Measurements from ENCODE around the gene CHCHD10. TPM values are rescaled to one million over a fixed set of nuclear protein-coding genes. Genes with fewer than 3 reads are reported as not detected.

CHCHD10 gene
- total and polyA plus RNA-seq, 10 of the 15 experiments (the other 5 are each of a cell fraction or from before 2014, with no cell fraction given): 13.2 to 241 (median 128) TPM

GRCh38 chr22:23716811-23717801 lies 50.7 kb downstream of the CHCHD10 start (continued):
- peak; percentile 70 for TF ChIP-seq E4F1 (IDR thresholded peaks at IDR 0.05; ENCODE audit: borderline replicate concordance, partially characterized antibody)
- no peak for TF ChIP-seq ATF2 (IDR thresholded peaks at IDR 0.05; ENCODE audit: low read length)
- no peak for TF ChIP-seq CTCF (IDR thresholded peaks at IDR 0.05 in 2 of 3, conservative IDR thresholded peaks at IDR 0.05 in 1 of 3; ENCODE audit: control insufficient read depth in 2 of 3, extremely low read depth in 1 of 3, insufficient read depth in 1 of 3, low read depth in 3 of 3, low read length in 3 of 3)
- TF ChIP-seq CEBPZ (IDR thresholded peaks at IDR 0.05; ENCODE audit: low read depth, low read length): no peak
- peak; percentile 99 for TF ChIP-seq IKZF1 (conservative IDR thresholded peaks at IDR 0.05)
- peak; percentile 85; the same call in 2 of the 3 replicates for TF ChIP-seq POU2F2 (IDR thresholded peaks at IDR 0.05; ENCODE audit: borderline replicate concordance, low read depth, low read length)
- TF ChIP-seq DPF2 (IDR thresholded peaks at IDR 0.05): peak; percentile 85; the same call in 1 of the 2 replicates
- TF ChIP-seq SPI1 (IDR thresholded peaks at IDR 0.05; ENCODE audit: borderline replicate concordance, insufficient read depth, low read depth, low read length): 0 out of 2 replicates have a peak, but pooled peaks have one; percentile 25
- TF ChIP-seq MEF2A (IDR thresholded peaks at IDR 0.05; ENCODE audit: insufficient read depth, low read depth, low read length): 0 out of 2 replicates have a peak, but pooled peaks have one; percentile 28
- peak in 1 of 2 experiments; percentile 10; a peak in 1 of 4 replicates for TF ChIP-seq EP300 (IDR thresholded peaks at IDR 0.05; ENCODE audit: borderline replicate concordance in 1 of 2, control insufficient read depth in 1 of 2, low read depth in 2 of 2, low read length in 2 of 2)
- no peak; the same call in 1 of the 2 replicates for TF ChIP-seq PML (IDR thresholded peaks at IDR 0.05; ENCODE audit: low read length)
- peak; percentile 27; the same call in 1 of the 2 replicates for TF ChIP-seq SMAD5 (IDR thresholded peaks at IDR 0.05; ENCODE audit: low read depth)
- TF ChIP-seq ELK1 (IDR thresholded peaks at IDR 0.05; ENCODE audit: low read depth, low read length): peak; percentile 32; the same call in 1 of the 2 replicates
- TF ChIP-seq KLF5 (IDR thresholded peaks at IDR 0.05; ENCODE audit: partially characterized antibody): peak; percentile 56

Measured in GM12878 (cell line).